Lung (tissue), 12 donors: Measurements from ENCODE around the gene UBTD2. TPM values are rescaled to one million over a fixed set of nuclear protein-coding genes. Genes with fewer than 3 reads are reported as not detected.

ENCODE experiments used
- ATAC-seq: fragments of 200-7000 bp; cut with Tn5 transposase; one replicate; pipeline ENCODE4 v1.9.1; 2020; ENCODE audit warnings: moderate number of reproducible peaks; ENCODE audit not compliant: insufficient read depth, low FRiP score
- DNase-seq, 3 donors: peaks; one replicate each; pipeline ENCODE4 v3.0.0-alpha.2; 2013 to 2017
- H3K27ac ChIP-seq, 2 donors: one replicate each; pipeline ENCODE4 v1.5.1; 2013; ENCODE audit warnings: mild to moderate bottlenecking in 2 of 2, moderate library complexity in 2 of 2, control low read depth in 1 of 2, inconsistent platforms in 1 of 2, low read depth in 1 of 2, low read length in 1 of 2
- H3K27me3 ChIP-seq, 3 donors: one replicate each; pipeline ENCODE4 v1.5.1; 2013; ENCODE audit warnings: low read length in 2 of 3; ENCODE audit not compliant: control insufficient read depth in 3 of 3, insufficient read depth in 3 of 3
- H3K36me3 ChIP-seq, 4 donors: one replicate each; pipeline ENCODE4 v1.5.1; 2013; ENCODE audit warnings: low read length in 4 of 4, mild to moderate bottlenecking in 1 of 4, moderate library complexity in 1 of 4; ENCODE audit not compliant: control insufficient read depth in 4 of 4, insufficient read depth in 4 of 4
- H3K4me1 ChIP-seq, 5 donors: one replicate each; pipeline ENCODE4 v1.5.1; 2013; ENCODE audit warnings: low read length in 5 of 5, mild to moderate bottlenecking in 2 of 5, moderate library complexity in 1 of 5; ENCODE audit not compliant: control insufficient read depth in 5 of 5, insufficient read depth in 5 of 5
- H3K4me3 ChIP-seq: one replicate; pipeline ENCODE4 v1.5.1; 2013; ENCODE audit warnings: mild to moderate bottlenecking, control low read depth, moderate library complexity
- H3K9ac ChIP-seq, 2 donors: one replicate each; pipeline ENCODE4 v1.5.1; 2013; ENCODE audit warnings: low read length in 2 of 2, control low read depth in 1 of 2; ENCODE audit not compliant: insufficient read depth in 1 of 2
- H3K9me3 ChIP-seq, 4 donors: one replicate each; pipeline ENCODE4 v1.5.1; 2013; ENCODE audit warnings: low read length in 3 of 4, mild to moderate bottlenecking in 1 of 4, moderate library complexity in 1 of 4; ENCODE audit not compliant: control insufficient read depth in 4 of 4, insufficient read depth in 3 of 4
- CTCF ChIP-seq: IDR thresholded peaks from 2 replicates; pipeline ENCODE4 v1.5.1; 2012; ENCODE audit warnings: mild to moderate bottlenecking; ENCODE audit errors: control extremely low read depth, extremely low read depth
- WGBS, 2 donors: extraction: QIAGEN DNeasy Blood & Tissue Kit; methylation state at CpG; one replicate each; pipeline ENCODE4 v1.1.7; 2013; 5-methylcytosine and 5-hydroxymethylcytosine counted together
- polyA plus RNA-seq, 2 donors: library from polyadenylated mRNA; stranded (reverse); fragments of 200-250 nt; gene quantifications; one replicate each; pipeline ENCODE4 v1.2.1, GENCODE V29; 2013
- total RNA-seq, 2 donors: library from RNA; depleted of rRNA in 1 of 2; stranded (reverse); fragments of >200 nt in 1 of 2; gene quantifications; one replicate each; pipeline ENCODE4 v1.2.1, GENCODE V29; 2014 to 2021
- donor health status: control.
- donor health status: control.
- donor health status: Bipolar disorder and iron deficiency.
- donor health status: healthy.
- donor health status: DM: yes; HTN: yes; CAD: no.

Gene UBTD2
- total and polyA plus RNA-seq, 4 donors = 8.1 to 53.5 (median 11.3) TPM

GRCh38 chr5:172189693-172190296 is 93.8 kb downstream of the UBTD2 start:
- no peak for ATAC-seq
- no peaks in the 10 kb centered on the region for H3K9me3 ChIP-seq
- TF ChIP-seq CTCF = no peak
- no peak for DNase-seq
- no peaks in the 10 kb centered on the region for H3K27me3 ChIP-seq
- peaks cover 0 to 16% (median 4%) of the 10 kb centered on the region in 5 donors for H3K4me1 ChIP-seq
- H3K4me3 ChIP-seq = no peak overlapping the region
- 76 to 77% methylated on average over 3 of the region's 3 CpGs for WGBS, 2 donors
- no peaks in the 10 kb centered on the region for H3K36me3 ChIP-seq
- H3K9ac ChIP-seq = no peak overlapping the region
- no peak overlapping the region for H3K27ac ChIP-seq

GRCh38 chr5:172188893-172189692 is 94.5 kb downstream of the UBTD2 start:
- TF ChIP-seq CTCF = no peak
- Histone ChIP-seq H3K36me3 (no peaks in the 10 kb centered on the region), H3K9ac (no peak overlapping the region), H3K4me1 (peaks cover 0 to 16% (median 4%) of the 10 kb centered on the region in 5 donors), H3K4me3 (no peak overlapping the region), H3K27me3 (no peaks in the 10 kb centered on the region), H3K9me3 (no peaks in the 10 kb centered on the region), H3K27ac (no peak overlapping the region)
- peak; percentile 24 to 49 (median 40) for DNase-seq
- ATAC-seq = no peak
- WGBS, 2 donors = 47 to 54% methylated on average over 30 of the region's 30 CpGs

GRCh38 chr5:172188033-172188892 is 95.3 kb downstream of the UBTD2 start, which contains the start of gene STK10:
STK10 (minus strand) TSS chr5:172188224; CDS start chr5:172188042, 182 bp downstream.
- 0 to 1% methylated on average over 75 to 102 of the region's 102 CpGs for WGBS, 2 donors
- Histone ChIP-seq H3K4me1 (peaks cover 0 to 16% (median 4%) of the 10 kb centered on the region in 5 donors), H3K36me3 (no peaks in the 10 kb centered on the region), H3K9me3 (no peaks in the 10 kb centered on the region), H3K9ac (peak within 1 kb of the TSS; percentile 16 to 48), H3K27ac (peak within 1 kb of the TSS; percentile 80 to 94), H3K27me3 (no peaks in the 10 kb centered on the region), H3K4me3 (peak within 1 kb of the TSS; percentile 57)
- TF ChIP-seq CTCF = peak; percentile 96
- peak; percentile 94 to 96 (median 95) for DNase-seq
- peak; percentile 90 for ATAC-seq
